GM19463 (cell line): ENCODE measurements around the gene FOXRED1.
"Not testable (repeated sequence)": the region's sequence is repeated elsewhere in the genome, so short reads cannot be mapped to it uniquely, and the experiment has no call there.

ENCODE experiments used
- ATAC-seq: cut with Tn5 transposase; IDR thresholded peaks from one replicate; pipeline ENCODE4 v1.9.1; 2021; ENCODE audit warnings: mild to moderate bottlenecking, moderate library complexity; ENCODE audit not compliant: unreplicated experiment

Gene FOXRED1

GRCh38 chr11:126268708-126269579 lies at the start of gene FOXRED1, which contains the start of gene SRPRA:
Gene FOXRED1 (plus strand): TSS chr11:126269154. CDS start chr11:126269207, 53 bp downstream.
Gene SRPRA (minus strand): TSS chr11:126268895. CDS start chr11:126268804, 91 bp downstream.
- peak; percentile 99 for ATAC-seq

GRCh38 chr11:126219547-126219946 lies 49.4 kb upstream of the FOXRED1 start:
- ATAC-seq, result no peak

GRCh38 chr11:126224647-126225294 lies 44.2 kb upstream of the FOXRED1 start:
- no peak for ATAC-seq

- no peak for ATAC-seq
These were observed 43.7 kb upstream of the FOXRED1 start for GRCh38 chr11:126225295-126225665.

- ATAC-seq, result no peak
These were observed 42.4 kb upstream of the FOXRED1 start for GRCh38 chr11:126226334-126227084.

- no peak for ATAC-seq
These were observed 39.0 kb upstream of the FOXRED1 start for GRCh38 chr11:126229858-126230540.

- no peak for ATAC-seq
These were observed 37.1 kb upstream of the FOXRED1 start for GRCh38 chr11:126231725-126232459.

GRCh38 chr11:126232683-126233082 lies 36.3 kb upstream of the FOXRED1 start:
- ATAC-seq, result no peak

- no peak for ATAC-seq
These were observed 35.6 kb upstream of the FOXRED1 start for GRCh38 chr11:126233391-126233790.

GRCh38 chr11:126246636-126247035 lies 22.3 kb upstream of the FOXRED1 start:
- no peak for ATAC-seq

GRCh38 chr11:126253265-126253664 lies 15.7 kb upstream of the FOXRED1 start:
- ATAC-seq, result no peak

- no peak for ATAC-seq
These were observed 14.1 kb upstream of the FOXRED1 start for GRCh38 chr11:126254819-126255218.

GRCh38 chr11:126255507-126255906 lies 13.4 kb upstream of the FOXRED1 start:
- ATAC-seq, result not testable (repeated sequence)

GRCh38 chr11:126256216-126256615 lies 12.7 kb upstream of the FOXRED1 start:
- ATAC-seq, result no peak

GRCh38 chr11:126257144-126257543 lies 11.8 kb upstream of the FOXRED1 start:
- no peak for ATAC-seq

- no peak for ATAC-seq
These were observed 11.2 kb upstream of the FOXRED1 start for GRCh38 chr11:126257764-126258163.

GRCh38 chr11:126262216-126262615 lies 6.7 kb upstream of the FOXRED1 start:
- ATAC-seq, result no peak

GRCh38 chr11:126263489-126263888 lies 5.5 kb upstream of the FOXRED1 start:
- no peak for ATAC-seq

- ATAC-seq, result no peak
These were observed 3.1 kb upstream of the FOXRED1 start for GRCh38 chr11:126265811-126266210.

GRCh38 chr11:126267650-126268049 lies 1.3 kb upstream of the FOXRED1 start:
- no peak for ATAC-seq
